Ureter (tissue), 1 donor: ENCODE results near the gene POLD3. TPM values are rescaled to one million over a fixed set of nuclear protein-coding genes. Genes with fewer than 3 reads are reported as not detected.

Experiments
- DNase-seq: peaks from one replicate; pipeline ENCODE4 v3.0.0-alpha.2; 2020; ENCODE audit warnings: low spot score
- total RNA-seq: library from RNA; stranded (reverse); gene quantifications from one replicate; pipeline ENCODE4 v1.2.4, GENCODE V29; 2023
- donor health status: DM: yes; HTN: yes; CAD: no.

Gene POLD3
- total RNA-seq, 1 donor from 2014 or later: 21.8 TPM

GRCh38 chr11:74672956-74673692 lies 80.7 kb downstream of the POLD3 start:
- DNase-seq: peak; percentile 84

- DNase-seq: no peak
Measured at GRCh38 chr11:74673693-74674360, 81.4 kb downstream of the POLD3 start.

GRCh38 chr11:74675761-74676160 lies 83.4 kb downstream of the POLD3 start:
- no peak for DNase-seq

GRCh38 chr11:74676596-74676995 lies 84.2 kb downstream of the POLD3 start:
- no peak for DNase-seq

- no peak for DNase-seq
Measured at GRCh38 chr11:74677131-74677530, 84.7 kb downstream of the POLD3 start.

DNA sequence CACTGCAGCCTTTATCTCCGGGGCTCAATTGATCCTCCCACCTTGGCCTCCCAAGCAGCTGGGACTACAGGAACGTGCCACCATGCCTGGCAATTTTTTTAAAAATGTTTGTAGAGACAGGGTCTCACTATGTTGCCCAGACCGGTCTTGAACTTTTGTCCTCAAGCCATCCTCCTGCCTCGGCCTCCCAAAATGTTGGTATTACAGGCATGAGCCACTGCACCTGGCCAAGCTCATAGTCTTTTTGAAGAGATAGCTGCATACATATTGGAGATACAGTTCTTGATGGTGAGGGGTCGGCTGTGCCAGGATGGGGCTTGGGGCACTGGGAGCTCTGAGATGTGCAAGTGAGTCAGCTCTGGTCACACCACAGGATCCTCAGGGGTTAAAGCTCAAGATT lies 85.7 kb downstream of the POLD3 start:
- DNase-seq: no peak

- no peak for DNase-seq
Measured at GRCh38 chr11:74678591-74679512, 86.5 kb downstream of the POLD3 start.

GRCh38 chr11:74679513-74679865 lies 87.1 kb downstream of the POLD3 start:
- DNase-seq: no peak

DNA sequence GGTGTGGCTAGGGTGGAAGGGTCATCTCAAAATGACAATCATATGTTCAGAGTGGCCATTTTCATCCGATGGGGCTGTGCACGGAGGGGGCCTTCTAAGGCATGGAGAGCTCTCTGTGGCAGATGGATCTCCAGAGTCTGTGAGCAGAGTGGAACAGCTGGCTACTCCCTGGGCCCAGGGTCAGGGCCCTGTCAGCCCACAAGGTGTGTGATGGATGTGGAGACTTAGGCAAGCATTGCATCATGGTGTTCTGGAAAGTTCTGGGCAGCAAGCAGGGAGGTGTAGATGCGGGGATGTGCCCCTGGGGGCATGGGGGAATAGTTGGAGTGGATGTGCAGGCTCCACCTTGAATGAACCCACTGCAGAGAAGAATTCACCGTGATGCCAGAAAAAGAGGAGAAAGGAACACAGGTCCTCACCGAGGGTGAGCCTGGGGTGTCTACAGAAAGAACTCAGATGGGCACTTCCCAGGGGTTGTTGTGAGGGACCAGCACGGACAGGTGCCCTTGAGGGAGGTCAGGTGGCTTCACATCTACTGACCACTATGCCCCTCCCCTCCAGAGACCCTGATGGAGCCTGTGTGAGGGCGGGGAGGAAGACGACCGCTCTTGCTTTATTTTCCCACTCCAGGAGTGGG lies 87.8 kb downstream of the POLD3 start:
- peak; percentile 36 for DNase-seq

- DNase-seq: no peak
Measured at GRCh38 chr11:74680703-74681531, 88.5 kb downstream of the POLD3 start.

GRCh38 chr11:74681686-74682651 lies 89.6 kb downstream of the POLD3 start:
- peak; percentile 27 for DNase-seq

GRCh38 chr11:74682731-74683278 lies 90.4 kb downstream of the POLD3 start:
- DNase-seq: no peak

GRCh38 chr11:74683279-74683871 lies 91.0 kb downstream of the POLD3 start:
- DNase-seq: no peak

DNA sequence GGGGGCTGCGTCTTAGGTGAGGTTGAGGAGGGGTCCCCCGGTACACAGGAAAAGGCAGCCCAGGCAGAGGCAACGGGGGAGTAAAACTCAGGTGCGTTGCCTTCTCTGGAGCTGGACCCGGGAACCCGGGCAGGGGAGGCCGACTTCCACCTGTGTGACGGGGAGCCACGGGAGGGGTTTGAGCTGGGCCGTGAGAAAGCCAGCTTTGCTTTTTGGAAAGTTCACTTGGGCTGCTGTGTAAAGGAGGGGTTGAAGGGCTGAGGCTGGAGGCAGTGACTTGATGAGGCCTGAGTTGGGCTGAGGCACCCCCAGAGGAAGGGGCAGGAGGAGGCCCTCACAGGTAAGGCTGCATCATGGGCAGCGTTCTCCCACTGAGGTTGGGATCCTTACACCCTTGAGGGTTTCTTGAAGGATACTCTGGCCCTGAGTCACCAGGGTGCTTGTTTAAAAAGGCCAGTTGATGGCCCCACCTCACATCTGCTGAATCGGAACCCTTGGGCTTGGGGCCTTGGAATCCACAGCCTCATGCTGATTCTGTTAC lies 91.6 kb downstream of the POLD3 start:
- no peak for DNase-seq

DNA sequence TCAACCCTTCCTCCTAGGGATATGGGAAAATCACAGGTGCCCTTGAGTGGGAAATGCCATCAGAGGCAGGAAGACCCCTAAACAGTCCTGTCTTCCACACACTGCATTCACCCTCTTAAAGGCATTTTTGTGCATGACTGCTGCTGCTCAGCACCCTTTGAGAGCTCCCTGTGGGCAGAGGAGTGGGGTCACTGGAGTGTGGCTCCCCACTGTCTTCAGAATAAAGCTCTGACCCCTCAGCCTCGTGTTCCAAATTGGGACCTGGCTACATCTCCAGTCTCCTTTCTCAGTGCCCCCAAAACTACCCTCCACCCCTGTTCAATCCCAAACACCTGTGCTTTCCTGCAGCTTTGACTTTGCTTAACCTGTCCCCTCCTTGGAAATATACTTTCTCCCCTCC lies 92.3 kb downstream of the POLD3 start:
- no peak for DNase-seq

DNA sequence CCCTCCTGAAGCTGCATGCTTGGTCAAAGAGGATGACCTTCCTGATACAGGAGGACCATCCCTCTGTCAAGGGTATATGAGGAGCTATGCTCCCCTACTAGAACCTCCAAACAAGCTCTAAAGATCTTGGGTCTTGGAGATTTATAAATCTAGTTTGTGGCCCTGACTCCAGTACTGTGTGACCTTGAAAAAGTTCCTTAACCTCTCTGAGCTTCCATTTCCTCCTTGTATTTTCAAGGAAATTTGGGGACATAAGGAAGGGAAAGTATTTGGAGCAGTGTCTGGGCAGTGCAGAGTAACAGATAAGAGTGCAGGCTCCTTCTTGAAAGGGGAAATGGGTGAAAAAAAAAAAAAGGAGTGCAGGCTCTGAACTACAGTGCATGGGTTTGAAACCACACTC lies 93.0 kb downstream of the POLD3 start:
- no peak for DNase-seq

GRCh38 chr11:74685905-74686304 lies 93.5 kb downstream of the POLD3 start:
- no peak for DNase-seq

- no peak for DNase-seq
Measured at GRCh38 chr11:74686792-74687191, 94.4 kb downstream of the POLD3 start.
